Measurements from ENCODE around the gene COL4A2. TPM values are rescaled to one million over a fixed set of nuclear protein-coding genes. Genes with fewer than 3 reads are reported as not detected.

COL4A2 gene
- total RNA-seq, 1 donor from 2014 or later: 1,736 TPM

- H3K4me3 ChIP-seq (ENCODE audit: low read depth, low read length): peak overlapping the region; percentile 77
- no peak for TF ChIP-seq CTCF (IDR thresholded peaks at IDR 0.05; ENCODE audit: insufficient read depth, low read length, poor library complexity, severe bottlenecking)
- no peak for DNase-seq (ENCODE audit: low read depth)
- peaks cover 2% of the 10 kb centered on the region for H3K27me3 ChIP-seq (ENCODE audit: control insufficient read depth, insufficient read depth, low read length)
- no peaks in the 10 kb centered on the region for H3K36me3 ChIP-seq (ENCODE audit: control insufficient read depth, insufficient read depth, low read length)
Measured at GRCh38 chr13:110562036-110562597, 255.0 kb downstream of the COL4A2 start.

Other genes with a start within 250 kb of the COL4A2 start
- 1,018 and 1,045 TPM in 2 replicates for gene COL4A1, start 127 bp upstream of the COL4A2 start, total RNA-seq